ENCODE results near the gene ADAMTS9.

ADAMTS9 gene

DNA sequence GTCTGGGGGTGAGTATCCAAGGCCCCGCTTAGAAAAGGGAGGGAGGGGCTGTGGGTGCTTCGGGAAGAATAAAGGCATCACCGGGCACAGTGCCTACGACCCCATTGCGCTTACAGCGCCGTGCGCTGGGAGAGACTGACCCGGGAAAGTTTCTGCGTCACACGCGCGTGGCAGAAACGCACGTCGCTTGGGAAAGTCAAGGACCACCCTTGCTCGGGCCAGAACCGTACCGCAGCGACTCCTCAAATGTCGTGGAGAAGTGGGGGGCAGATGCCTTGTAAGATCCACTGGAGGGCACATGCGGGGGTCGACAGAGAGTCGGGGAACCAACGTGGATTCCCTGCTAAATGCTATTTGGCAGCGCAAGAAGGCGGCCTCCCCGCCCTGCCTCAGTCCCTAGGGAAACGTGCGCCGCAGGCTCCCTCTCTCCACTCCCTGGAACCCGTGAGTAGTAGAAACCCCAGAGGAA is 2.4 kb downstream of the ADAMTS9 start:
- DNase-seq (no peak), ATAC-seq (no peak)

DNA sequence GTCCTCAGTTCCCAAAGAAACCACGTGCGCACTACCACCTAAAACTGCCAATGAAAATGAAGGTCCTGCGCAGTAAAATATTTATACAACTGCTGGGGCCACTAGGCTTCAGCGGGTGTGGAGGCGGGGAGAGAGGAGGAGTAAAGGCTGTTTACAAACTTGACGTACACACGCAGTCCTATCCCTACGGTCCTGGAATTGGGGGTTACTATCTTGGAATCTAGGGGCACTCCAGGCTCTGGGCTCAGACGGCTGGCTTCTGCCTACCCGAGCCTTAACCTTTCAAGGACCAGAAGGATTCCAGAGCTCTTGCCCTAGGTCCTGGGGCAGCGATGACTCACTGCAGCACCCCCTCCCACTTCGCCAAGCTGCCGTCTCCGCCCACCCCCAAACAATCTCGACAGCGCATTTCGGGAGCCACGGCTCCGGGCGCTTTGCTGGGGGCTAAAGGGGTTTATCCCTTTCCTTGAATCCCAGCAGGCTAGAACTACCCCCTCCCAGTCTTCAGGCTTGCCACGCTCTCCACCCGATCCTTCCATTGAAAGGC is 3.0 kb downstream of the ADAMTS9 start:
- no peak for ATAC-seq

DNA sequence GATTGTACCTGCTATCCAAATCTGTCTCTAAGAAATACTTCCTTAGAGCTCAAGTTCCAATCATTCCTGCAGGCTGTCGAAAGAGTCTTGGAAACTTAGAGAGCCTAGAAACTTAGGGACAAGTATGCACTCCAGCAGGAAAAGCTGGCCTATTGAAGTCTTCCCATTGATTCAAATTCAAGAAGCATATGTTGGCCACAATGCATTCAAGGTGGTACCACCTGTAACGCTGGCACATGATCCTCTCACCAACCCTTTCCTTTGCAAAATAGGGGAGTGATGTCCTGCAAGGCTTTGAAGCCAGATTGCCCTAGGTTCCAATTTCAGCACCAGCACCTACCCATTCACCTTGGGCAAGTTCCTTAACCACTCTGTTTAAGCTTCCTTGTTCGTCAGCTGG is 6.0 kb downstream of the ADAMTS9 start:
- DNase-seq = no peak
- ATAC-seq = no peak

More for the DNA sequence above, 3.0 kb downstream of the ADAMTS9 start:
- DNase-seq = no peak

DNA sequence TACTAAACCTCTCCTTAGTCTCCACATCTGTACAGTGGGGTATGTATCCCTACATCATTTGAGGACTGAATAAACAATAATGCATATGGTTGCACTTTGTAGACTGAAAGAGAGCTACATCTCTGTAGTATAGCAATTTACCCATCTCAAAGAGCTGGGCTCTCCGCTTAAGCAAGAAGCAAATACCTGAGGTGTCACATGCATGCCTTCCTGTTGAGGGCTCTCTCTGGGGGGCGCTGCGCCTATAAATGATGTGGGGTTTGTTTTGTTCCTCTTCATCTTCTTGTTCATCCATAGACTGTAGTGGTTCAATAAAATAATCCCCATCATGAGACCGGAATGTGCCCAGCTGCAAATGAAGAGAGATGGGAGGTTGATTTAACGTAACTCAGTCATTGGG is 6.8 kb downstream of the ADAMTS9 start:
- ATAC-seq = no peak
- DNase-seq = no peak

DNA sequence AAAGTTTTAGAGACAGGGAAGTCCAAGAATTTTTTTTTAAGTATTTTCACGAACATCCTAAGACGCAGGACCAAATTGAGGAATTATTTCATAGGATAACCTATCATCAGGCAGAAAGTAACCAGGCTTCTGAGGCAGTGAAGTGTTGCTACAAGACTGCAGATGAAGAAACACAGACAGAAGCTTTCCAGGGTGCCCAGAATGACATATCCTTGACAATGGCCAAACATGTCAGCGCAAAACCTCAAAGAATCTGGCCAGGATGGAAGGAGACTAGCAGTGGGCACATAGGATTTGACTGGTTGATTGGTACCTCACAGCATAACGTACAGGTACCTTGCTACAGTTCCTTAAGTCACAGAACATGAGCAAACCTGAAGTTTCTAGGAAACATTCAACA is 7.5 kb downstream of the ADAMTS9 start:
- ATAC-seq (no peak), DNase-seq (no peak)

DNA sequence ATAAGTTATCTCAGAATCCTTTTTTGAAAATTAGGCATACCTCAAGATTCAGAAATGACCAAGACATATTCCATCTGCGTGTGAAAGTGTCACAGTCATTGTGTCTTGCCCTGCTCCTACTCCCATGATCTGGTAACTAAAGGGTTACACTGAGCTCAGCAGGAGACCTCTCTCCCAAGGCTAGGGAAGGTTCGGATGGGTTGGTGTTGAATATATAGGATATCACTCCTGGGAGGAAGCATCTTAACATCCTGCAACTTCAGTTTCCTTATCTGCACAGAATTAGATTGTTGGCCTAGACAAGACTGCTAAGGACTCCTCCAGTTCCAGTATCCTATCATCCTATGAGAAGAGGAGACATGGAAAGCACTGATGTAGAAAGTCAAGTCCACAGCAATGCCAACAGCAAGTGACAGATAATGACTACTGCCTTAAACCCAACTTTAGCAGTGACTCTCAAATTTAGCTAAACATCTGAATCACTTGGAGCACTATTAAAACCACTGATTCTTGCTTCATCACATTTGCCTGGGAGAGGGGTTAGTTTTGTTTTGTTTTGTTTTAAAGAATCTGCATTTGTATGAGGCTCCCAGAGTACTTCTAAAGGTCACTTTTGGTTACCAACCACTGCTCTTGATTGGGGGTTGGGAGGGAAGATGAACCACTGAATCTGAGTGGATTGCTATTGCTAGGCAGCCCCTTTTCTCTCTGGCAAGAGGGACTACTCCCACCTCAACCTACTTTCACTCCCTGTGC is 9.7 kb downstream of the ADAMTS9 start:
- no peak for DNase-seq
- ATAC-seq = no peak

DNA sequence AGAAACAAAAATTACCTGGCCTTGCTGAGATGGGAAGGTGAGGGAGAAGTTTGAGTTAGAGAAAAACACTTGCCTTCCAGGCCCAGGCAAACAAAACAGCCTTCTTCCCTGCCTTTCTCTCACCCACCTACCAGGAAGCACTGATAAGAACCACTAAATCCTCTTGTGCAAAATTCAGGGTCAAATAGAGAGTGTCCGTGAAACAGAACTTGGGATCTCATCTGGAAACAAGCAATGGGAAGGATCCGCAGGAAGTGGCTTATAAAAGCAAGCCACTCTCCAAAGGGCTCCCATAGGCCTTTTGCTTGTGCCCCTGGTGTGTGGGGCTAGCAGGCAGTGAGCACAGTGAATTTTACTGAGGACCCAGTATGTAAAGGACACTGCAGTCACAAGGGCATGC is 11.0 kb downstream of the ADAMTS9 start:
- ATAC-seq (no peak), DNase-seq (no peak)

DNA sequence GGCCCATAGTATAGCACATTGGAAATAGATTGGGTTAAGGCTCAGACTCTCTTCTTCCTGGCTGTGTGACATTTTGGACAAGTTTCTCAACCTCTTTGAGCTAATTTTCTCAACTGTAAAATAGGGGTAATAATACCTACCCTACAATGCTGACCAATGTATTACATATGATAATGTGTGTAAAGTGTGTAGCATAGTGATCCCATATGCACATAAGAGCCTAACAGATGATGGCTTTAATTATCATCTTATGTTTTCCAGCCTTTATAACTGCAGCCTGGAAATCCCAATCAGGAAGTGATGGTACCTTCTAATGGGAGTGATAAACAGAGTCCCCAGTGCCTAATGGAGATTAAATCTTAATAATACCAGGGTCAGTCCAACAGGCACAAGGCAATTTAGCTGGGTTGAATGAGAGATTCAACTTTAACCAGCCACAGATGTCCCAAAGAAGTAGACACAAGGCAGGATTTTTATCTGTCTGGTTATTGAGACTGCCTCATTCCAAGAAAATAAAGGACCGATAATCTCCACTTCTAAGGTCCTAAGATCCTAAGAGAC is 12.0 kb downstream of the ADAMTS9 start:
- ATAC-seq (no peak), DNase-seq (no peak)

DNA sequence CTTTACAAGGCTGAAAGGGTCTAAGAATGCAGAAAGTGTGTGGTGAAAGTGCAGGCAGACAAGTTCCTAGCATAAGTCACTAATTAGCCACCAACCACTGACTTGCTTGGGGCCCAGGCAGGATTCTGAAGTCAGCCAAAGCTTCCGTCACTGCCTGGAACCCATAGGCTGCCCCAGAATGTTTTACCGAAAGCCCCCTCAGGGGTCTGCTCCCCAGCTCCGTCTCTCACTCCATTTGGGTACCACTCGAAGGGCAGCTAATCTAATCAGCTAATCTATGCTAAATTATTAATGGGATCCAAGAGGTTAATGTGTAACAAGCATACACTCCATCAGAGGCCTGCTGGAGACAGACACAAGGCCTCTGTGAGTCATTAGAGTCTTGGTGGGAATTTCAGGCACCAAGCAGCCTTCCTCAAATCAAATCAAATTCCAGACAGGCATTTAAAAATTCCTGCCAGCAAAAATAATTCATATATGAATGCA is 13.2 kb downstream of the ADAMTS9 start:
- no peak for ATAC-seq

DNA sequence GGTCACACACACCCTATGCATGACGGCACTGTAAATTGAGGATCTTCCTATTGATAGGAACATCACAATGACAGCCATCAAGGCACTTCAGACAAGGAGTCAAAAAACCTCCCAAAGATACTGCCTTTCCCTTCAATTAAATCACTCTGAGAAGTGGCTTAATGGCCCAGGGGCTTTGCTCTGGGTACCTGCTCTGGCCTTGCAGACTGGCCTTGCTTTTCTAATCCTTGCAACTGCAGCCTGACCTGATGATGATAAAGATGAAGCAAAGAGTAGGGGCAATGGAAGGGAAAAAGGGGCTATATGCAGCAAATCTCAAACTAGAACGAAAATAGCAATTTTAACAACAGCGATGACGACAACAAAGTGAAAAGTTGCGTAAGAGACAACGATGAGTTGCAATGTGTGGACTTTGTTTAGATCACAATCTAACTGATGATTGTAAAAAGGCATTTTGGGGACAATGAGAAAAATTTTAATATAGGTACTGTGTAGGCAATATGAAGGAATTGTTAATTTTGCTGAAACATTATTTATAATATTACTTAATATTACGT is 14.6 kb downstream of the ADAMTS9 start:
- ATAC-seq = no peak
- DNase-seq = no peak

More for the DNA sequence above, 13.2 kb downstream of the ADAMTS9 start:
- DNase-seq = no peak

DNA sequence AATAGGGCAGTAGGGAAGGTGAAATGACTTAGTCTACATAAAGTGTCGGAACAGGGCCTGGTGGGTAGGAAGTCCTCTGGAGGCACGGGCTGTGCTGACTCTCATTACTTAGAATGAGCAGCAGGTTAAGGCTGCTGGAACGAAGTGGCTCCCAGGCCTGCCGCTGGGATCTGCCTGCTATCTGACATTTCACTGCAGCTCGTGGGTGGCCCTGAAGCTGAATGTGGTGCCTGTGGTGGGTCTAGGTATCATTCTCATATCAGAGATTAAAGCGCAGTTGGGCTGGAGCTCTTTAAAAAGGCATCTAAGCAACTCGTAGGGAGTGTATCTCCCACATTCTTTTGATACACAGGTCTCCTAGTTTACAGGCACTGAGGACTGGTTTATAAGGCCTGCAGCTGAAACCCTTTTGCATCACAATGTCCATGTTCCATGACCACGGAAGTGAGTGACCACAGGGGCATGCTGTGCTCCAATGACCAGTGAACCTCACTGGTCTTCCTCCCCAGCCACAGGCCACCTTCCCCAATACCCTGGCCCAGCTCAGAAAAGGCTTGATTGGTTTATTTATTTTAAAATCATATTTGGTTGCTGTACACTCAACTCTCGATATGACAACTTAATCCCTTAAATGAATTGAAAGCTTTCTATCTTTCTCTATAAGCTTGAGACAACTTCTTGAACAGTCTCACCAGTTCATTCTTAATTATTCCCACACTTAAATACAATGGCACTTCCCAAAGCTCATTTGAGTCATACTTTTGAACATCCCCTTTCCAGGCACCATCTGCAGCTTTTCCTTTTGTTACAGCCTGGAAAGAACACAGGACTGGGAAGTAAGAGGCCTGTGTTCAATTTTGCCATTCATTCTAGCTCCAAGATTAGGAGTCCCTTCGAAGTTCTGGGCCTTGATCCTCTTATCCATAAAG is 19.0 kb downstream of the ADAMTS9 start:
- no peak for DNase-seq
- no peak for ATAC-seq

DNA sequence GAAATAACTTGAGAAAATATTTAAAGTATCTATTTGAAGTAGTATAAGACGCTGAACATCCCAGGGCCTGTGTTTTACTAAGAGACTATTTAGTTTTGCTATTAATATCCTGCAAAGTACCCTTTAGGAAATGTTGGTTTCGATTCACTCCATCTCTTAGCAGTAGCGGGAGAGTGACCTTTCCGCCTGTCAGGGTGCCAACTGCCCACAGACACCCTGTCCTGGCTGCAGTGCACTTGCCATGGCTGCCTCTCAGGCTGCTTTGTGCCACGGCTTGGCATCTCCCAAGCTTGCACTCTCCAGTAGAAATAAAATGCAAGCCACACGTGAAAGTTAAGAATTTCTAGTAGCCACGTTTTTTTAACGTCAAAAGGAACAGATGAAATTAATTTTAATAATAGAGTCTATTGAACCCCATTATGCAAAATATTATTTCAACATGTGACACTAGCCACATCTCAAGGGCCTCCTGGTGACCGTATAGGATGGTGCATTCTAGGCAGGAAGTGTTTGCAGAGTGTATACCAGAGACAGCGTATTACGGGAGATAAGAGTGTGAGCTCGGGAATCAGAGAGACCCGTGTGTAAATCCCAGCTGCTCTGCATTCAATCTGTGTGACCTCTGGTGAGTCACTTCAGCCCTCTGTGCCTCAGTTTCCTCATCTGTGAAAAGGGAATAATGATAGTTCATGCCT is 19.8 kb downstream of the ADAMTS9 start:
- ATAC-seq (no peak), DNase-seq (no peak)

DNA sequence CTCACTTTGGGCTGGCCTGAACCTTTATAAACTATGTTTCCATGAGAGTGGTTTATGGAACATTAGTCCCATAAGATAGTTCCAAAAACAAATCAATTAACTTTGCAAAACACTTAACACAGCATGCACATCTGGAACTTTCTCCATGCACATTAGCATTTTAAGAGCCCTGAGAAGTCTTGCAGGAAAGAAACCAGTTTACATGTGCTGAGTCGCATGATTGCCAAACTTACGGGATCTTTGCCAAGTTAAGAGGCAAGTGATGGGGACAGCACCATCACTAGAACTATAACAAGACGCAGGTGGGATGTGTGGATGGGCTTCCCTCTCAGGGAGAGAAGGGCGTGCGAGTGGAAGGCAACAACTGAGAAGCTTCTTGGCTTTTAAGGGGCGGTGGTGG is 20.7 kb downstream of the ADAMTS9 start:
- ATAC-seq (no peak), DNase-seq (no peak)

DNA sequence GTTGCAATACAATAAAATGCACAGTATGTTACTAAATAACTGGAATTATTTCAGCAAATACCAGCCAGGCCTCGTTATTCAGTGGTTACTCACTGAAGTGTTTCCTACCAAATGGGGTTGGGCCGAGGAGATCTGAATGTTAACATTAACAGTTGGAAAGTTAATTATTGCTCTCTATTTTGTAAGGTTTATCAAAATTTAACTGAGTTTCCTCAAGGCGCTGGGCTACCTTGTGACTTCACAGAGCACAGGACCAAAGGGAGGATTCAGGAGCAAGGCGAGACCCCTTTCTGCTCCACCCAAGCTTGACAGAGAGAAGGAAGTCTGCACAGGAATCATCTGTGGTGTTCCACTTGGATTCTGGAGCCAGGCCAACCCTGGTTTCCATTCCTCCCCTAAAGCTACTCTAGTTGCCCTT is 21.6 kb downstream of the ADAMTS9 start:
- DNase-seq (no peak), ATAC-seq (no peak)

DNA sequence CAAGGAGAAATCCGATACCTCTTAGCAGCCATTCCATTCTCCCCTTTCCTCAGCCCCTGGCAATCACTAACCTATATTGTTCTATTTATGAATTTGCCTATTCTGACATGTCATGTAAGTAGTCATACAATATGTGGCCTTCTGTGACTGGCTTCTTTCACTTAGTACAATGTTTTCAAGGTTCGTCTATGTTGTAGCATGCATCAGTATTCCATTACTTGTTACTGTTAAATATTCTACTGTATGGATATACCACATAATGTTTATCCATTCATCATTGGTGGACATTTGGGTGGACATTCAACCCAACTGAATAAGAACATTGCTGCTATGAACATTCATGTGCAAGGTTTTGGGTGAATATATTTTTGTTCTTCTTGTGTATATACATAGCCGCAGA is 23.4 kb downstream of the ADAMTS9 start:
- no peak for DNase-seq
- no peak for ATAC-seq

DNA sequence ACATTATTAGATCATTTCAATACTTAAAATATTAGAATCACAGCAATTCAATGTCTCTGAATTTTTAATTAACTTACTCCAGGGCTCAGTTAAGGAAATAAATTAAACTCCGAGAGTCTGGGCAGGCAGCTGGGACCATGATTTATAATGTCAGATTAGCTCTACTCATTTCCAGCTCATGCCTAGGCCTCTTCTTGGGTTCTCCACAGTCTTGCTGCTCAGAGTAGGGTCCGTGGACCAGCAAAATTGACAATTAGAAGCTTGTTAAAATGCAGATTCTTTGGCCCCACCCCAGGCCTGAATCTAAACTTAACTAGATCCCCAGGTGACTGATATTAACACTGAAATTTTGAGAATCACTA is 28.2 kb downstream of the ADAMTS9 start:
- no peak for DNase-seq
- ATAC-seq = no peak

DNA sequence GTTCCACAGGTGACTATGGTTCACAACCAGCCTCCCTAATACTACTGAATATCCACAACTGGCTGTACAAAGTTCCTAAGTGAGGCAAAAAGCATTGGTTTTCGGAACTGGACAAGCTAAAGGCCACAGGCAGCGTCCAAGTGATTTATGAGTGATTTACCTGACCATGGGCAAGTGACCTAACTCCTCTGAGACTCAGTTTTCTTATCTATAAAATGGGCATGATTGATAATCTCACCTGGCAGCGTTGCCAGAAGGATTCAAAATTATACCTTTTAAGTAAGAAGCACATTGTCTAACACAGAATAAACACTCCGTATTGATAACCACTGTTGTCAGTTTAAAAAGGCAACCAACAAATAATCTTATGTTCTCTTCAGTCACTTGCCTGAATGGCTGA is 29.8 kb downstream of the ADAMTS9 start:
- no peak for ATAC-seq
- no peak for DNase-seq

DNA sequence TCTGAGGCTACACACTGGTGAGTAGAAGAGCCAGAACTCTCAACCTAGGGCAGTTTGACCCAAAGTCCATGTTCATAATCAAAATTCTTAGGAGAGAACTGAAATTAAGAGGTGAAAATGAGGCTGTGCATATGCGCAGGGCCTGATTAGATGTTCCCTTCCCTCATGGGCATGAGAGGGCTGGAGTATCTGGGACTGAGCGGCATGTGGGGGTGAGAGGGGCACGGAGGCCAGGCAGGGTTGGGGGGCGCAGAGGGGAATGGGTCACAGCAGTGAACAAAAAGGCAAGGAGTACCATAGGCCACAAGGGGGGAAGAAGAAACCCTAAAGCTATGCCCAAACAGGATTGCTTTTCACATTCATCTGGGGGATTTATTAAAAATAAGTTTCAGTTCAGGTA is 31.3 kb downstream of the ADAMTS9 start:
- DNase-seq = no peak
- ATAC-seq = no peak

DNA sequence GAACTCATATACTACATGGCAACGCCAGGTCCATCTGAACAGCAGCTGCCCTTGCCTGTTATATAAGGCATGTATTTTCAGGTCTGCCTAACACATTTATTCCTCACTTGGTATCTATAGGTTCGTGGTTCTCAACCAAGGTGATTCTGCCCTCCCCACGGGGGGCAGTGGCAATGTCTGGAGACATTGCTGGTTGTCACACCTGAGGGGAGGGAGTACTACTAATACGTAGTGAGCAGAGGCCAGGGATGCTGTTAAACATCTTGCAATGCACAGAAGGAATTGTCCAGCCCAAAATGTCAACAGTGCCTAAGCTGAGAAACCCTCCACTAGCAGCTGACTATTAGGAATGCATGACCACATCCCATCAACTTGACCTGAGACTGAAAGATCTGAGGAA is 32.6 kb downstream of the ADAMTS9 start:
- ATAC-seq (no peak), DNase-seq (no peak)

DNA sequence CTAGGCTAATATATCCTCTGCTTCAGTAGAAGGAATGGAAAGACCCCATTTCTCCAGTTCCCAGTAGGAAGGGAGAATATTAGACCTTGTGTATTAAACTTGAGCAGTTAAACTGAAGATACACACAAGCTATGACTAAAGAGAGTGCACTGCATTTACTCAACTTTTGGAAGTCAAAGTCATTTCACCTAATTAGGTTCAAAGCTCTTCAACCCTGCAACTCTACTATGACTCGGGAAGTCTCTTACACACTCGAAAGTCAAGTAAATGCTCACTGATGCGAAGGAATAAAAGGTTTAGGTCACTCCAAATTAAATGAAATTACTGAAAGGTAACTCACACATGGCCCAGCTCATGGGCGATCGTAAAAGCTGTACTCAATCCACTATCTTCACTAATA is 33.8 kb downstream of the ADAMTS9 start:
- no peak for DNase-seq
- no peak for ATAC-seq

DNA sequence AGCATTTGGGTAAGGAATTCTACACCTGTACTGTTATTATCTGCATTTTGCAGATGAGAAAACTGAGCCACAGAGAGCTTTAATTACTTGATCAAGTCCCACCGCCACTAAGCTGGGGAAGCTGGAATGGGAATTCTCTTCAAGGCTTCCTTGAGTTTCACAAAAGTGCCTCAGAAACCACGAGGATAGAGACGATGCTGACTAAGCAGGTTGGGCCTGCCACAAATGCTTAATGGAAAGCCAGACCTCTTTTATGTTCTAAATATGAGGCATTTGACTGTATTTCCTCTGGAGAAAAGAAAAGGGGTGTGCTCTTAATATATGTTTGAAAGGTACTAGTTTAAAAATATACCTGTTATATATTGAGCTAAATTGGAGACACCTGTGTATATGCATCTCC is 34.7 kb downstream of the ADAMTS9 start:
- DNase-seq = no peak
- no peak for ATAC-seq
